ENCODE measurements around the gene PATJ. TPM values are rescaled to one million over a fixed set of nuclear protein-coding genes. Genes with fewer than 3 reads are reported as not detected.

PATJ gene
- total RNA-seq, 4 donors from 2014 or later, result 24.3 to 36.3 (median 28.8) TPM

- Histone ChIP-seq H3K9me3 (no peaks in the 10 kb centered on the region), H3K36me3 (no peaks in the 10 kb centered on the region), H3K27ac (no peak overlapping the region), H3K4me1 (no peaks in the 10 kb centered on the region), H3K4me3 (no peak overlapping the region), H3K27me3 (no peaks in the 10 kb centered on the region)
- no peak for TF ChIP-seq EP300 (IDR thresholded peaks at IDR 0.05)
- no peak for TF ChIP-seq POLR2A (IDR thresholded peaks at IDR 0.05)
- no peak for TF ChIP-seq CTCF (IDR thresholded peaks at IDR 0.05)
- no peak for DNase-seq (ENCODE audit: low spot score in 2 of 2)
- 89 to 95% methylated on average over 4 of the region's 4 CpGs for WGBS, 2 donors
These were observed 237.4 kb downstream of the PATJ start for GRCh38 chr1:61979729-61980128.

GRCh38 chr1:61980561-61980960 is 238.3 kb downstream of the PATJ start:
- no peak overlapping the region for H3K27ac ChIP-seq
- H3K9me3 ChIP-seq, result no peaks in the 10 kb centered on the region
- H3K27me3 ChIP-seq, result no peaks in the 10 kb centered on the region
- no peaks in the 10 kb centered on the region for H3K36me3 ChIP-seq
- DNase-seq (ENCODE audit: low spot score in 2 of 2), result no peak
- WGBS, 2 donors, result 61 to 62% methylated on average over 4 of the region's 4 CpGs
- H3K4me3 ChIP-seq, result no peak overlapping the region
- TF ChIP-seq POLR2A (IDR thresholded peaks at IDR 0.05) (no peak), EP300 (IDR thresholded peaks at IDR 0.05) (no peak), CTCF (IDR thresholded peaks at IDR 0.05) (no peak)
- H3K4me1 ChIP-seq, result no peaks in the 10 kb centered on the region

GRCh38 chr1:61981870-61982660 is 239.8 kb downstream of the PATJ start:
- no peak for TF ChIP-seq POLR2A (IDR thresholded peaks at IDR 0.05)
- no peak for TF ChIP-seq CTCF (IDR thresholded peaks at IDR 0.05)
- no peak for TF ChIP-seq EP300 (IDR thresholded peaks at IDR 0.05)
- DNase-seq (ENCODE audit: low spot score in 2 of 2), result no peak

GRCh38 chr1:61983236-61983635 is 241.0 kb downstream of the PATJ start:
- DNase-seq (ENCODE audit: low spot score in 2 of 2), result no peak
- no peaks in the 10 kb centered on the region for H3K27me3 ChIP-seq
- no peak overlapping the region for H3K4me3 ChIP-seq
- no peaks in the 10 kb centered on the region for H3K4me1 ChIP-seq
- TF ChIP-seq EP300 (IDR thresholded peaks at IDR 0.05) (no peak), POLR2A (IDR thresholded peaks at IDR 0.05) (no peak), CTCF (IDR thresholded peaks at IDR 0.05) (no peak)
- no peaks in the 10 kb centered on the region for H3K36me3 ChIP-seq
- H3K9me3 ChIP-seq, result no peaks in the 10 kb centered on the region
- WGBS, 2 donors, result 0 to 40% methylated on average over 1 of the region's 1 CpG
- H3K27ac ChIP-seq, result no peak overlapping the region

More at GRCh38 chr1:61981870-61982660, 239.8 kb downstream of the PATJ start:
- H3K4me1 ChIP-seq, result no peaks in the 10 kb centered on the region
- no peaks in the 10 kb centered on the region for H3K36me3 ChIP-seq
- WGBS, 2 donors, result 96 to 97% methylated on average over 7 of the region's 7 CpGs
- no peak overlapping the region for H3K4me3 ChIP-seq
- no peaks in the 10 kb centered on the region for H3K27me3 ChIP-seq
- H3K27ac ChIP-seq, result no peak overlapping the region
- H3K9me3 ChIP-seq, result no peaks in the 10 kb centered on the region

GRCh38 chr1:61992257-61992656 is 250.0 kb downstream of the PATJ start:
- Histone ChIP-seq H3K9me3 (no peaks in the 10 kb centered on the region), H3K27me3 (no peaks in the 10 kb centered on the region), H3K4me1 (no peaks in the 10 kb centered on the region), H3K27ac (no peak overlapping the region), H3K4me3 (no peak overlapping the region), H3K36me3 (peaks cover 0 to 13% (median 0%) of the 10 kb centered on the region in 3 donors)
- WGBS, 2 donors, result 96% methylated on average over 5 of the region's 5 CpGs
- no peak for TF ChIP-seq CTCF (IDR thresholded peaks at IDR 0.05)
- no peak for TF ChIP-seq POLR2A (IDR thresholded peaks at IDR 0.05)
- TF ChIP-seq EP300 (IDR thresholded peaks at IDR 0.05), result no peak
- no peak for DNase-seq (ENCODE audit: low spot score in 2 of 2)

All from tibial nerve (tissue), 4 donors.